ENCODE results near the gene UCP2.

Gene UCP2

DNA sequence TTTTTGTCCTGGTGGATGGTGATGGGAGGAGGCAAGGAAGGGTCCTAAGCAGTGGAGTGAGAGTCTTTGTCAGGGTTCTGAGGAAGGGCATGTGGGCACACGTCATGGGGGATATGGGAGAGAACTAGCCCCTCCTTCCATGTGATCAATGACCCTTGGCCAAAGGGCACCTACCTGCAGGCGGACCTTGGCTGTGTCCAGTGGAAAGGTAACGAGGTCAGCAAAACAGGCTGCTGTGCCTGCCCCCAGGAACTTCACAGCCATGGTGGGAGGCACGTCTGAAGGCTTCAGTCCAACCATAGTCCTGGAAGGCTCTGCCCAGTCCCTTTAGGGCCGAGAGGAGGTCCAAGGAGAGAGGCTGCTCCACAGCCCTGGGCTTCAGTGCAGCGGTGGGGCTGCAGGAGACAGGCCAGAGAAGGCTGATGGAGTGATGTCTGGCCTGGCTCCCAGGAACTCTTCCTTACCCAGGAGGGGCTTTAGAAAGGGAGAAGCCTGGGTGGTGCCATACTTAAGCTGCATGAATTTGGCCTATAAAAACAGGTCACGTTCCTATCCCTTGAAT is 24.2 kb upstream of the UCP2 start:
- DNase-seq (ENCODE audit: low read depth) = no peak
- in situ Hi-C loops (cut with HindIII; ENCODE audit: low sequenced_read_pairs) = no loop called here
- TF ChIP-seq, protein P1, sequence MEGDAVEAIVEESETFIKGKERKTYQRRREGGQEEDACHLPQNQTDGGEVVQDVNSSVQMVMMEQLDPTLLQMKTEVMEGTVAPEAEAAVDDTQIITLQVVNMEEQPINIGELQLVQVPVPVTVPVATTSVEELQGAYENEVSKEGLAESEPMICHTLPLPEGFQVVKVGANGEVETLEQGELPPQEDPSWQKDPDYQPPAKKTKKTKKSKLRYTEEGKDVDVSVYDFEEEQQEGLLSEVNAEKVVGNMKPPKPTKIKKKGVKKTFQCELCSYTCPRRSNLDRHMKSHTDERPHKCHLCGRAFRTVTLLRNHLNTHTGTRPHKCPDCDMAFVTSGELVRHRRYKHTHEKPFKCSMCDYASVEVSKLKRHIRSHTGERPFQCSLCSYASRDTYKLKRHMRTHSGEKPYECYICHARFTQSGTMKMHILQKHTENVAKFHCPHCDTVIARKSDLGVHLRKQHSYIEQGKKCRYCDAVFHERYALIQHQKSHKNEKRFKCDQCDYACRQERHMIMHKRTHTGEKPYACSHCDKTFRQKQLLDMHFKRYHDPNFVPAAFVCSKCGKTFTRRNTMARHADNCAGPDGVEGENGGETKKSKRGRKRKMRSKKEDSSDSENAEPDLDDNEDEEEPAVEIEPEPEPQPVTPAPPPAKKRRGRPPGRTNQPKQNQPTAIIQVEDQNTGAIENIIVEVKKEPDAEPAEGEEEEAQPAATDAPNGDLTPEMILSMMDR (IDR thresholded peaks at IDR 0.05; ENCODE audit: low read depth, low read length, missing control alignments) = no peak
- no peak overlapping the region for H3K4me3 ChIP-seq (ENCODE audit: low read depth, low read length)

DNA sequence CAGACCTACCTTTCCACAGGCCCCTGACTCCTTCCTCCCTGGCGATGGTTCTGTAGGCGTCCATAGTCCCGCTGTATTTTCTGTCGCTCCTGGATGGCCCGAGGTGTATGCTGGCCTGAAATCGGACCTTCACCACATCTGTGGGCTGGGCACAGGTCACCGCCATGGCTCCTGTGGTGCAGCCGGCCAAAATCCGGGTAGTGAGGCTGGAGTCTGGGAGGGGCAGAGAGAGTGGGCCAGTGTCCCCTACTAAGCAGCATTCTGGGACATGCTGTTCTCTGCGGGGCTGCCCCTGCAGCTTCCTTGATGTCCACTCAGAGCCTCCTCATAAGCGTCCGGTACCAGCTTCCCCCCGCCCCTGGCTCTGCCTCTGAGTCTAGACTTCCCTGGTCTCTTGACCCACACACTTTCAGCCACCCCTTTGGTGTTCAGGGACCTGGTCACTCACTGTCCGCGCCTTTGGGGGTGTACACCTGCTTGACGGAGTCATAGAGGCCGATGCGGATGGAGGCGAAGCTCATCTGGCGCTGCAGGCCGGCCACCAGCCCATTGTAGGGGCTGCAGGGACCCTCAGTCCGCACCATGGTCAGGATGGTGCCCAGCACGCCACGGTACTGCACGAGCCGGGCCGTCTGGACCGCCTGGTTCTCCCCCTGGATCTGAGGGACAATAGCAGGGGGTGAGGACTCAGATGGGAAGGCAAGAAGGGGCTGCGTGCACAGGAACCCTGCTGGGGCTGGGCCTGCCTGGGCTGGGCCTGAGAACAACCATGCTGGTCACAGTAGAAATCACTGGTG is 23.3 kb upstream of the UCP2 start:
- no peak overlapping the region for H3K4me3 ChIP-seq (ENCODE audit: low read depth, low read length)
- TF ChIP-seq, protein P1 (IDR thresholded peaks at IDR 0.05; ENCODE audit: low read depth, low read length, missing control alignments) = no peak
- no peak for DNase-seq (ENCODE audit: low read depth)
- in situ Hi-C loops (cut with HindIII; ENCODE audit: low sequenced_read_pairs) = no loop called here

DNA sequence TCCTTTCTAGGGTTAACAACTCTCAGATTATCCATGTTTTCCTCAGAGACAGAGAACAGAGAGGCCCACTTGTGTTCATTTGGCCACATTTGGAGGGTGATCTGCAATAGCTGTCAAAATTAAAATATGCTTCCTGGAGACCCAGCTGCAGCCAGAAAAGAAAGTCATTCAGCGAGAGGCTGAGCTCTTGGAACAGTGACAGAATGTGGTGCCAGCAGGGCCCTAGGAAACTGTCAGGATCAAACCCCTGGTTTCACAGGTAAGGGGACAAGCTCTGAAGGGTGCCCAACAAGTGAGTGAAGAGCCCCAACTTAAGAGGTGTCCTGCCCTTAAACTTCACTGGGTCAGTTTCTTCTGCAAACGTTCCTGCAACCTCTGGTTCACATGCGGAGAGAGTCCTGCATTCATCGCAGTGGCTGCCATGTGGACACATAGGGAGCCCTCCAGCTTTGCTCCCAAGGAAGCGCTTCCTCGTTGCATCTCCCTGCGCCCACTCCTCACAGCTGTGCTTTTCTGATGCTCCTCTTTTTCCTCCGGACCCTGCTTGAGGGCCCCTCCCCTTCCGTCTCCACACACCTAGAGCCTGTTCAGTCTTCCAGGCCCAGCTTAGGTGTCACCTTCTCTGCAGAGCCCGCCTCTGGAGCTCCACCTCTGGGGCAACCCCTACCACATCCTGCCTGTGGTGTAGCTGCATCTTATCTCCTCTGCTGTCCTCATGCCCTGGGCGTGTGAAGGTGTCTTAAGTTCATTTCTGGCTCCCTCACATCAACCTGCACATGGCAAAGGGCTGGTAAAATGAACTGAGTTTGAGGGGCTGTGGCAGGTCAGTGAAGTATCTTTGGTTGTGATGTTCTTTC is 22.3 kb upstream of the UCP2 start:
- no peak overlapping the region for H3K4me3 ChIP-seq (ENCODE audit: low read depth, low read length)
- in situ Hi-C loops (cut with HindIII; ENCODE audit: low sequenced_read_pairs) = no loop called here
- TF ChIP-seq, protein P1 (IDR thresholded peaks at IDR 0.05; ENCODE audit: low read depth, low read length, missing control alignments) = no peak
- DNase-seq (ENCODE audit: low read depth) = no peak

DNA sequence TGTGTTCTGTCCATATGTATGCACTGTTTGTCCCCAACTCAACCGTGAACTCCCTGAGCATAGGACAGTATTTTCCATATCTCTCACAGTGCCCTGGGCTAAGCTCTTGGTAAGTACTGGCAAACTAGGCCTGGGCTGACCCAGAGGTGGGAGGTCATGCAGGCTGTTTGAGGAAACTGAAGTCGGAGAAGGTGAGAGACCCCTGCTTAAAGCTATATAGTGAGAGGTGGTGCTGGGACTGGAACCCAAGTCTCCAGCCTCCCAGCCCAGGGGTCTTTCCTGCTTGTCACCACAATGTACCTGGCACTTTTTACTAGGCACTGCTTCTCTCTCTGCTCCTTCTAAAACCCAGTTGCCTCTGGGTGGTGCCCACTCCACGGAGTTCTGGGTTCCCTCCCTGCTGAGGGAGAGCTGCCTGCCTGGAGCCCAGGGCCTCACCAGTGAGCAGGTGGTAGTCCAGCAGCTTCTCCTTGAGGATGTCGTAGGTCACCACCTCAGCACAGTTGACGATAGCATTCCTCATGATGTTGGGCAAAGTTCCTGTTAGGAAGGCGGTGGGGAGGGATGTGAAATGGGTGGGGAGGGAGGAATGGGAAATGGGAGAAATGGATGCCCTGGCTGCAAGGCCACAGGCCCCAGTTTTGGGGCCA is 21.5 kb upstream of the UCP2 start:
- DNase-seq (ENCODE audit: low read depth) = no peak
- TF ChIP-seq, protein P1 (IDR thresholded peaks at IDR 0.05; ENCODE audit: low read depth, low read length, missing control alignments) = no peak
- H3K4me3 ChIP-seq (ENCODE audit: low read depth, low read length) = no peak overlapping the region
- in situ Hi-C loops (cut with HindIII; ENCODE audit: low sequenced_read_pairs) = no loop called here

DNA sequence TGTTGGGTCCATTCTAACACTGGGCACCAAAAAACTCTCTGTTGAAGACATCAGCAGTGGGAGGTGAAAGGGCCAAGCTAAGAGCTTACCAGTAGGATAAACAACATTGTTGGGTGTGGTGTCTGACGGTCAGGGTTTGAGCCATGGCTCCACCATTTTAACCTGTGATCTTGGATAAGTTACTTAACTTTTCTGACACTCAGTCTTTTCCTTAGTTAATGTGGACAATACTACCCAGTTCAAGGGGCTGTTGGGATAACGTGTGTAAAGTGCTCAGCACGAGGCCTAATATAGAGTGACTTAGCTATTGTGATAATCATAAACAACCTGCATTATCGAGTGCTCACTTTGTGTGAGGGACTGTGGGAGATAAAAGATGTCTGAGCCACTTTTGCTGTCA is 20.2 kb upstream of the UCP2 start:
- TF ChIP-seq, protein P1 (IDR thresholded peaks at IDR 0.05; ENCODE audit: low read depth, low read length, missing control alignments) = no peak
- in situ Hi-C loops (cut with HindIII; ENCODE audit: low sequenced_read_pairs) = no loop called here
- no peak for DNase-seq (ENCODE audit: low read depth)
- H3K4me3 ChIP-seq (ENCODE audit: low read depth, low read length) = no peak overlapping the region

DNA sequence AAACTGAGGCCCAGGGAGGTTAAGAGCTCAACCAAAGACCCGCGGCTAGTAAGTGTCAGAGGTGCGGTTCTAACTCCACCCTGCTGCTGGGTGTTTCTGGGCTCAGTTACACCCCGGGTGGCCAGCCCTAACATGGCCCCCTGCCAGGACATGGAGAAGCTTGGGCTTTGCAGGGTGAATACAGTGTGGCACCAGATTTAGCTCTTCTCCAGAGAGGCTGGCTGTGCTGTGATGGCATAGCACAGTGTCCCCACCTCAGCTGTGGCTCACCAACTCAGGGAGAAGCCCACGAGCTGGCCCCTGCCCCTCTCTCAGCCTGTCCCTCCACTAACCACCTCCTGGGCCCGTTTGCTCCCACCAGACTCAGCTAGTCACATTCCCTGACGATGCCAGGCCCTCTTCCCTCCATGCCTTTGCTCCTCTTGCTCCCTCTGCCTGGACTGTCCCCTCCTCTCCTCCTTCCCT is 19.2 kb upstream of the UCP2 start:
- TF ChIP-seq, protein P1 (IDR thresholded peaks at IDR 0.05; ENCODE audit: low read depth, low read length, missing control alignments) = no peak
- DNase-seq (ENCODE audit: low read depth) = no peak
- in situ Hi-C loops (cut with HindIII; ENCODE audit: low sequenced_read_pairs) = no loop called here
- no peak overlapping the region for H3K4me3 ChIP-seq (ENCODE audit: low read depth, low read length)
